ENCODE data around the gene TNFRSF1B.

TNFRSF1B gene

GRCh38 chr1:12188657-12189327 lies 22.0 kb downstream of the TNFRSF1B start:
- Histone ChIP-seq H3K9me3 (ENCODE audit: insufficient read depth, low read depth, low read length) (peaks cover 4% of the 10 kb centered on the region), H3K4me1 (ENCODE audit: control insufficient read depth in 1 of 2, insufficient read depth in 2 of 2, low read length in 2 of 2) (peaks cover 21 to 25% of the 10 kb centered on the region in 2 experiments), H2BK120ac (ENCODE audit: insufficient read depth, low read length, poor library complexity) (no peak overlapping the region), H3K4me2 (ENCODE audit: low read length) (no peak overlapping the region), H3K4me3 (ENCODE audit: low read depth, low read length) (no peak overlapping the region), H3K79me1 (ENCODE audit: low read length) (peaks cover 23% of the 10 kb centered on the region), H3K27ac (ENCODE audit: low read depth, low read length) (no peak overlapping the region), H2AFZ (ENCODE audit: insufficient read depth, low read length, poor library complexity) (no peak overlapping the region), H3K36me3 (ENCODE audit: control insufficient read depth in 1 of 2, insufficient read depth in 2 of 2, low read length in 2 of 2) (peaks cover 2 to 5% of the 10 kb centered on the region in 2 experiments), H4K8ac (ENCODE audit: low read depth, low read length) (no peak overlapping the region), H3K4ac (ENCODE audit: low read depth, low read length) (no peak overlapping the region), H3K23ac (ENCODE audit: low read length) (no peak overlapping the region), H3K9ac (ENCODE audit: low read length) (no peak overlapping the region), H2AK5ac (ENCODE audit: low read length) (no peak overlapping the region), H4K91ac (ENCODE audit: low read depth, low read length) (no peak overlapping the region), H2BK5ac (ENCODE audit: low read depth, low read length, poor library complexity) (no peak overlapping the region), H3K27me3 (ENCODE audit: insufficient read depth, low read length) (no peaks in the 10 kb centered on the region), H2BK12ac (ENCODE audit: low read length) (no peak overlapping the region), H3K18ac (ENCODE audit: low read length) (no peak overlapping the region), H3K14ac (ENCODE audit: low read length) (no peak overlapping the region), H3K79me2 (ENCODE audit: control insufficient read depth, insufficient read depth, low read length, poor library complexity) (peaks cover 7% of the 10 kb centered on the region), H4K12ac (ENCODE audit: low read depth, low read length) (no peak overlapping the region)
- no CpG with 5 or more reads among the region's 13 CpGs for WGBS (ENCODE audit: extremely low coverage, insufficient coverage, insufficient read length)
- DNase-seq, result no peak

GRCh38 chr1:12189328-12189682 lies 22.5 kb downstream of the TNFRSF1B start:
- no peak overlapping the region for H3K4me3 ChIP-seq (ENCODE audit: low read depth, low read length)
- no peak overlapping the region for H3K9ac ChIP-seq (ENCODE audit: low read length)
- H2BK120ac ChIP-seq (ENCODE audit: insufficient read depth, low read length, poor library complexity), result no peak overlapping the region
- H4K12ac ChIP-seq (ENCODE audit: low read depth, low read length), result no peak overlapping the region
- no peak overlapping the region for H3K23ac ChIP-seq (ENCODE audit: low read length)
- H3K14ac ChIP-seq (ENCODE audit: low read length), result no peak overlapping the region
- no peak overlapping the region for H3K4ac ChIP-seq (ENCODE audit: low read depth, low read length)
- H3K79me2 ChIP-seq (ENCODE audit: control insufficient read depth, insufficient read depth, low read length, poor library complexity), result peaks cover 7% of the 10 kb centered on the region
- WGBS (ENCODE audit: extremely low coverage, insufficient coverage, insufficient read length), result no CpG with 5 or more reads among the region's 5 CpGs
- H2AFZ ChIP-seq (ENCODE audit: insufficient read depth, low read length, poor library complexity), result no peak overlapping the region
- no peak for DNase-seq
- no peak overlapping the region for H3K27ac ChIP-seq (ENCODE audit: low read depth, low read length)
- H3K36me3 ChIP-seq (ENCODE audit: control insufficient read depth in 1 of 2, insufficient read depth in 2 of 2, low read length in 2 of 2), result peaks cover 2 to 5% of the 10 kb centered on the region in 2 experiments
- peaks cover 19% of the 10 kb centered on the region for H3K79me1 ChIP-seq (ENCODE audit: low read length)
- peaks cover 4% of the 10 kb centered on the region for H3K9me3 ChIP-seq (ENCODE audit: insufficient read depth, low read depth, low read length)
- no peak overlapping the region for H4K91ac ChIP-seq (ENCODE audit: low read depth, low read length)
- H3K4me1 ChIP-seq (ENCODE audit: control insufficient read depth in 1 of 2, insufficient read depth in 2 of 2, low read length in 2 of 2), result peaks cover 18 to 23% of the 10 kb centered on the region in 2 experiments
- H3K18ac ChIP-seq (ENCODE audit: low read length), result no peak overlapping the region
- H3K27me3 ChIP-seq (ENCODE audit: insufficient read depth, low read length), result no peaks in the 10 kb centered on the region
- no peak overlapping the region for H2AK5ac ChIP-seq (ENCODE audit: low read length)
- H3K4me2 ChIP-seq (ENCODE audit: low read length), result no peak overlapping the region
- no peak overlapping the region for H2BK5ac ChIP-seq (ENCODE audit: low read depth, low read length, poor library complexity)
- H2BK12ac ChIP-seq (ENCODE audit: low read length), result no peak overlapping the region
- no peak overlapping the region for H4K8ac ChIP-seq (ENCODE audit: low read depth, low read length)

GRCh38 chr1:12191242-12192032 lies 24.6 kb downstream of the TNFRSF1B start:
- H3K9ac ChIP-seq (ENCODE audit: low read length), result no peak overlapping the region
- no CpG with 5 or more reads among the region's 58 CpGs for WGBS (ENCODE audit: extremely low coverage, insufficient coverage, insufficient read length)

GRCh38 chr1:12194666-12195216 lies 27.9 kb downstream of the TNFRSF1B start:
- H3K4me3 ChIP-seq (ENCODE audit: low read depth, low read length), result no peak overlapping the region
- no peak overlapping the region for H3K23ac ChIP-seq (ENCODE audit: low read length)
- H4K8ac ChIP-seq (ENCODE audit: low read depth, low read length), result no peak overlapping the region
- H4K12ac ChIP-seq (ENCODE audit: low read depth, low read length), result no peak overlapping the region
- no peak overlapping the region for H3K4me2 ChIP-seq (ENCODE audit: low read length)
- peaks cover 5% of the 10 kb centered on the region in 2 experiments for H3K36me3 ChIP-seq (ENCODE audit: control insufficient read depth in 1 of 2, insufficient read depth in 2 of 2, low read length in 2 of 2)
- no CpG with 5 or more reads among the region's 14 CpGs for WGBS (ENCODE audit: extremely low coverage, insufficient coverage, insufficient read length)
- no peak overlapping the region for H2BK5ac ChIP-seq (ENCODE audit: low read depth, low read length, poor library complexity)
- H4K91ac ChIP-seq (ENCODE audit: low read depth, low read length), result no peak overlapping the region
- no peak overlapping the region for H2BK12ac ChIP-seq (ENCODE audit: low read length)
- no peak overlapping the region for H2AFZ ChIP-seq (ENCODE audit: insufficient read depth, low read length, poor library complexity)
- H3K27ac ChIP-seq (ENCODE audit: low read depth, low read length), result no peak overlapping the region
- no peak overlapping the region for H3K18ac ChIP-seq (ENCODE audit: low read length)
- H3K4me1 ChIP-seq (ENCODE audit: control insufficient read depth in 1 of 2, insufficient read depth in 2 of 2, low read length in 2 of 2), result peaks cover 0 to 5% of the 10 kb centered on the region in 2 experiments
- no peaks in the 10 kb centered on the region for H3K79me2 ChIP-seq (ENCODE audit: control insufficient read depth, insufficient read depth, low read length, poor library complexity)
- H2BK120ac ChIP-seq (ENCODE audit: insufficient read depth, low read length, poor library complexity), result no peak overlapping the region
- peaks cover 2% of the 10 kb centered on the region for H3K9me3 ChIP-seq (ENCODE audit: insufficient read depth, low read depth, low read length)
- DNase-seq, result no peak
- H2AK5ac ChIP-seq (ENCODE audit: low read length), result no peak overlapping the region
- H3K27me3 ChIP-seq (ENCODE audit: insufficient read depth, low read length), result no peaks in the 10 kb centered on the region
- H3K14ac ChIP-seq (ENCODE audit: low read length), result no peak overlapping the region
- no peak overlapping the region for H3K4ac ChIP-seq (ENCODE audit: low read depth, low read length)
- H3K9ac ChIP-seq (ENCODE audit: low read length), result no peak overlapping the region
- no peaks in the 10 kb centered on the region for H3K79me1 ChIP-seq (ENCODE audit: low read length)

More at GRCh38 chr1:12191242-12192032, 24.6 kb downstream of the TNFRSF1B start:
- Histone ChIP-seq H4K8ac (ENCODE audit: low read depth, low read length) (no peak overlapping the region), H2BK120ac (ENCODE audit: insufficient read depth, low read length, poor library complexity) (no peak overlapping the region), H3K27me3 (ENCODE audit: insufficient read depth, low read length) (no peaks in the 10 kb centered on the region), H3K4ac (ENCODE audit: low read depth, low read length) (no peak overlapping the region), H2BK12ac (ENCODE audit: low read length) (no peak overlapping the region), H2AK5ac (ENCODE audit: low read length) (no peak overlapping the region), H2AFZ (ENCODE audit: insufficient read depth, low read length, poor library complexity) (no peak overlapping the region), H3K4me2 (ENCODE audit: low read length) (no peak overlapping the region), H4K12ac (ENCODE audit: low read depth, low read length) (no peak overlapping the region), H3K36me3 (ENCODE audit: control insufficient read depth in 1 of 2, insufficient read depth in 2 of 2, low read length in 2 of 2) (peaks cover 5% of the 10 kb centered on the region in 2 experiments), H3K14ac (ENCODE audit: low read length) (no peak overlapping the region), H3K4me3 (ENCODE audit: low read depth, low read length) (no peak overlapping the region), H3K27ac (ENCODE audit: low read depth, low read length) (no peak overlapping the region), H3K9me3 (ENCODE audit: insufficient read depth, low read depth, low read length) (peaks cover 2% of the 10 kb centered on the region), H2BK5ac (ENCODE audit: low read depth, low read length, poor library complexity) (no peak overlapping the region), H3K18ac (ENCODE audit: low read length) (no peak overlapping the region), H3K79me2 (ENCODE audit: control insufficient read depth, insufficient read depth, low read length, poor library complexity) (no peaks in the 10 kb centered on the region), H3K79me1 (ENCODE audit: low read length) (no peaks in the 10 kb centered on the region), H3K23ac (ENCODE audit: low read length) (no peak overlapping the region), H4K91ac (ENCODE audit: low read depth, low read length) (peak overlapping the region; percentile 37), H3K4me1 (ENCODE audit: control insufficient read depth in 1 of 2, insufficient read depth in 2 of 2, low read length in 2 of 2) (peaks cover 0 to 3% of the 10 kb centered on the region in 2 experiments)
- peak in 1 of 2 donors; percentile 14 for DNase-seq
